ENCODE measurements around the gene POLDIP2. TPM values are rescaled to one million over a fixed set of nuclear protein-coding genes. Genes with fewer than 3 reads are reported as not detected.

Gene POLDIP2
- total and polyA plus RNA-seq, 10 of the 15 experiments (the other 5 are each of a cell fraction or from before 2014, with no cell fraction given) = 22.8 to 196 (median 121) TPM

DNA sequence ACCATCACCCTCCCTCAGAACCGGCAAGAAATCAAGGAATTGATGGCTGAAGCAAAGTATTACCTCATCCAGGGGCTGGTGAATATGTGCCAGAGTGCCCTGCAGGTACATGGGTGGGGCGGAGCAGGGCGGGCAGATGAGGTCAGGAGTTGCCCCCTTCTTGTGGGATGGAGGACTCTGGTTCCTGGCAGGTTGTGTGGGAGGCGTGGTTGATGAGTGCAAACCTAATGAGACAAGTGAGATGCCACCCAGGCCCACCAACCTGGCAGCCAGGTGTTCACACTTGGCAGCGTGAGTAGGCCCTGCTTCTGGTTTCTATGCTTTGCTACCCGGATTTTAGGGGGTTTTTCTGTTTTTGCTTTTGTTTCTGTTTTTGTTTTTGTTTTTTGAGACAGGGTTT is 17.0 kb downstream of the POLDIP2 start:
- Histone ChIP-seq H2AFZ (ENCODE audit: control insufficient read depth, low read depth, low read length) (no peak overlapping the region), H3K9me3 (replicated peaks; ENCODE audit: control insufficient read depth, insufficient read depth, low read length) (no peaks in the 10 kb centered on the region), H3K9ac (ENCODE audit: control insufficient read depth, insufficient read depth, low read length) (no peak overlapping the region), H4K20me1 (ENCODE audit: control insufficient read depth, insufficient read depth) (no peaks in the 10 kb centered on the region), H3K27ac (ENCODE audit: control insufficient read depth, insufficient read depth) (no peak overlapping the region), H3K4me2 (ENCODE audit: control insufficient read depth, insufficient read depth) (no peak overlapping the region), H3K36me3 (ENCODE audit: control insufficient read depth in 2 of 2, insufficient read depth in 2 of 2, low read length in 1 of 2) (peaks cover 6 to 17% of the 10 kb centered on the region in 2 experiments; a peak in 3 of 4 replicates), H3K79me2 (ENCODE audit: control insufficient read depth, insufficient read depth, low read length) (peaks cover 9% of the 10 kb centered on the region), H3K27me3 (replicated peaks in 1 of 2; ENCODE audit: control insufficient read depth in 2 of 2, insufficient read depth in 2 of 2, low read length in 1 of 2) (no peaks in the 10 kb centered on the region), H3K4me3 (no peak overlapping the region), H3K4me1 (ENCODE audit: control insufficient read depth, insufficient read depth, low read length) (peaks cover 3% of the 10 kb centered on the region; the same call in 1 of the 2 replicates)
- ChIA-PET POLR2A (no interaction called here), CTCF (interaction anchor here (1.4 kb wide), 1 partner anchor 76 kb away, joined by 3 read pairs; no protein-coding TSS in a partner anchor), SMC1A (ENCODE audit: uncharacterized antibody, unreplicated experiment) (no interaction called here), RAD21 (ENCODE audit: unreplicated experiment) (no interaction called here)
- no TSS peak for BruUV-seq (replicated peaks)
- in situ Hi-C loops (cut with MboI) = loop anchor here (5.0 kb wide), 1 partner anchor 48 kb away; no protein-coding TSS in a partner anchor
- WGBS (ENCODE audit: insufficient coverage, insufficient replicate concordance, low lambda C conversion rate, missing lambda C conversion rate) = 74% methylated on average over 6 of the region's 6 CpGs
- ATAC-seq (no peak), DNase-seq (ENCODE audit: low read depth, low spot score) (no peak), FAIRE-seq (no peak)
- TF ChIP-seq BACH1 (IDR thresholded peaks at IDR 0.05; ENCODE audit: borderline replicate concordance) (no peak), SREBF2 (IDR thresholded peaks at IDR 0.05; ENCODE audit: low read length) (no peak), EP300 (IDR thresholded peaks at IDR 0.05; ENCODE audit: borderline replicate concordance in 1 of 2, control insufficient read depth in 1 of 2, low read depth in 2 of 2, low read length in 2 of 2) (no peak), SRF (IDR thresholded peaks at IDR 0.05; ENCODE audit: low read depth in 2 of 2, low read length in 2 of 2) (no peak), ZSCAN29 (IDR thresholded peaks at IDR 0.05) (no peak), MTA2 (IDR thresholded peaks at IDR 0.05; ENCODE audit: low read depth) (no peak), NR2F1 (conservative IDR thresholded peaks at IDR 0.05) (no peak), RBBP5 (conservative IDR thresholded peaks at IDR 0.05) (no peak), SREBF1 (IDR thresholded peaks at IDR 0.05; ENCODE audit: low read length) (no peak), ZNF622 (IDR thresholded peaks at IDR 0.05) (no peak), BMI1 (IDR thresholded peaks at IDR 0.05; ENCODE audit: borderline replicate concordance) (no peak), RCOR1 (conservative IDR thresholded peaks at IDR 0.05; ENCODE audit: low read depth, low read length) (no peak), YBX1 (IDR thresholded peaks at IDR 0.05) (no peak), MEF2B (IDR thresholded peaks at IDR 0.05; ENCODE audit: partially characterized antibody, poor library complexity, severe bottlenecking) (no peak), IKZF1 (conservative IDR thresholded peaks at IDR 0.05) (no peak), SMC3 (IDR thresholded peaks at IDR 0.05; ENCODE audit: borderline replicate concordance, low read length) (no peak), RFX5 (IDR thresholded peaks at IDR 0.05; ENCODE audit: low read depth, low read length) (no peak)
- TF ChIP-seq, protein P1, sequence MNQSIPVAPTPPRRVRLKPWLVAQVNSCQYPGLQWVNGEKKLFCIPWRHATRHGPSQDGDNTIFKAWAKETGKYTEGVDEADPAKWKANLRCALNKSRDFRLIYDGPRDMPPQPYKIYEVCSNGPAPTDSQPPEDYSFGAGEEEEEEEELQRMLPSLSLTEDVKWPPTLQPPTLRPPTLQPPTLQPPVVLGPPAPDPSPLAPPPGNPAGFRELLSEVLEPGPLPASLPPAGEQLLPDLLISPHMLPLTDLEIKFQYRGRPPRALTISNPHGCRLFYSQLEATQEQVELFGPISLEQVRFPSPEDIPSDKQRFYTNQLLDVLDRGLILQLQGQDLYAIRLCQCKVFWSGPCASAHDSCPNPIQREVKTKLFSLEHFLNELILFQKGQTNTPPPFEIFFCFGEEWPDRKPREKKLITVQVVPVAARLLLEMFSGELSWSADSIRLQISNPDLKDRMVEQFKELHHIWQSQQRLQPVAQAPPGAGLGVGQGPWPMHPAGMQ (IDR thresholded peaks at IDR 0.05; ENCODE audit: borderline replicate concordance) = no peak
- TF ChIP-seq, protein P2, sequence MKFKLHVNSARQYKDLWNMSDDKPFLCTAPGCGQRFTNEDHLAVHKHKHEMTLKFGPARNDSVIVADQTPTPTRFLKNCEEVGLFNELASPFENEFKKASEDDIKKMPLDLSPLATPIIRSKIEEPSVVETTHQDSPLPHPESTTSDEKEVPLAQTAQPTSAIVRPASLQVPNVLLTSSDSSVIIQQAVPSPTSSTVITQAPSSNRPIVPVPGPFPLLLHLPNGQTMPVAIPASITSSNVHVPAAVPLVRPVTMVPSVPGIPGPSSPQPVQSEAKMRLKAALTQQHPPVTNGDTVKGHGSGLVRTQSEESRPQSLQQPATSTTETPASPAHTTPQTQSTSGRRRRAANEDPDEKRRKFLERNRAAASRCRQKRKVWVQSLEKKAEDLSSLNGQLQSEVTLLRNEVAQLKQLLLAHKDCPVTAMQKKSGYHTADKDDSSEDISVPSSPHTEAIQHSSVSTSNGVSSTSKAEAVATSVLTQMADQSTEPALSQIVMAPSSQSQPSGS (IDR thresholded peaks at IDR 0.05; ENCODE audit: low read length) = no peak
- TF ChIP-seq, protein P3, sequence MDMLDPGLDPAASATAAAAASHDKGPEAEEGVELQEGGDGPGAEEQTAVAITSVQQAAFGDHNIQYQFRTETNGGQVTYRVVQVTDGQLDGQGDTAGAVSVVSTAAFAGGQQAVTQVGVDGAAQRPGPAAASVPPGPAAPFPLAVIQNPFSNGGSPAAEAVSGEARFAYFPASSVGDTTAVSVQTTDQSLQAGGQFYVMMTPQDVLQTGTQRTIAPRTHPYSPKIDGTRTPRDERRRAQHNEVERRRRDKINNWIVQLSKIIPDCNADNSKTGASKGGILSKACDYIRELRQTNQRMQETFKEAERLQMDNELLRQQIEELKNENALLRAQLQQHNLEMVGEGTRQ (IDR thresholded peaks at IDR 0.05; ENCODE audit: borderline replicate concordance, low read depth, low read length) = no peak
- intact Hi-C loops (cut with micrococcal nuclease; ENCODE audit: unreplicated experiment) = no loop called here

Measured in GM12878 (cell line).